ENCODE results near the gene ACAP2. TPM values are rescaled to one million over a fixed set of nuclear protein-coding genes. Genes with fewer than 3 reads are reported as not detected.

Gene ACAP2
- total RNA-seq, 3 donors from 2014 or later (not counting 1 experiment from before 2014, with no cell fraction given), result 103 to 132 (median 128) TPM

DNA sequence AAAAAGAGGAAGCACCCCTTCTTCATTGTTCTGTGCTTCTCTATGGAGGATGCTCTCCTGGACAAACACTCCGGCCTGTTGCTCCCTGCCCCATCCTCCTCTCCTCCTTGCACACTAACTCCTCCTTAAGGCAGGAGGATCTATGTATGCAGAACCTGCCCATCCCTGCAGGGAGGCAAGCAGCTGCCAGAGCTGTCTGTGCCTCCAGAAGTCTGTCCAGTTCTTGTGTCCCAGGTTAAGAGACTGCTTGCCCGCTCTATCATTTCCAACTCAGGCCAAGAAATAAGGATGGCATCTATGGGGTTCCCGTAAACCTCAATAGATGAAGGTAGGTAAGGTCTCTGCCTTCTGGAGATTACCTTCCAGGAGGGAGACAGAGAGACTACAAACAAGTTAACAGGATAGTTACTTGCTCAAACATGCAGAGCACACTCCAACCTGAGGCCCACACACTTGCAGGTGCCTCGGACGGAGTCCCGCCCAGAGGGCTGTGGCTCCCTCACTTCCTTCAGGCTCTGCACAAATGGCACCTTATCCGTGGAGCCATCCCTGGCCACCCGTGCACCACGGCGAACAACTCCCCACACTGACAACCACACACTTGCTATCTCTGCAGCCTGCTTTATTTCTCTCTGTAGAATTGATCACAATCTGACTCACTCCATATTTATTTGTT lies 178.8 kb downstream of the ACAP2 start:
- DNase-seq, result no peak
- no peak overlapping the region for H3K27ac Mint-ChIP-seq
- H3K4me3 Mint-ChIP-seq, result no peak overlapping the region
- Histone ChIP-seq H3K36me3 (ENCODE audit: control insufficient read depth, insufficient read depth, low read length) (no peaks in the 10 kb centered on the region), H3K27ac (ENCODE audit: low read length) (no peak overlapping the region), H3K4me1 (ENCODE audit: control insufficient read depth, insufficient read depth, low read length) (peaks cover 23% of the 10 kb centered on the region), H3K9me3 (ENCODE audit: control insufficient read depth, insufficient read depth, low read length) (no peaks in the 10 kb centered on the region), H3K4me3 (ENCODE audit: low read length) (no peak overlapping the region), H3K27me3 (ENCODE audit: control insufficient read depth, insufficient read depth, low read length) (no peaks in the 10 kb centered on the region)
- H3K27me3 Mint-ChIP-seq (ENCODE audit: low read depth in 2 of 2), result no peaks in the 10 kb centered on the region
- intact Hi-C loops (cut with micrococcal nuclease), result loop anchor here (10.0 kb wide), 2 partner anchors 259 to 779 kb away; partner anchors contain the start of gene ATP13A3
- no peaks in the 10 kb centered on the region for H3K9me3 Mint-ChIP-seq
- peaks cover 11 to 16% of the 10 kb centered on the region in 2 donors for H3K4me1 Mint-ChIP-seq
- no peaks in the 10 kb centered on the region for H3K36me3 Mint-ChIP-seq
- TF ChIP-seq, protein P1, sequence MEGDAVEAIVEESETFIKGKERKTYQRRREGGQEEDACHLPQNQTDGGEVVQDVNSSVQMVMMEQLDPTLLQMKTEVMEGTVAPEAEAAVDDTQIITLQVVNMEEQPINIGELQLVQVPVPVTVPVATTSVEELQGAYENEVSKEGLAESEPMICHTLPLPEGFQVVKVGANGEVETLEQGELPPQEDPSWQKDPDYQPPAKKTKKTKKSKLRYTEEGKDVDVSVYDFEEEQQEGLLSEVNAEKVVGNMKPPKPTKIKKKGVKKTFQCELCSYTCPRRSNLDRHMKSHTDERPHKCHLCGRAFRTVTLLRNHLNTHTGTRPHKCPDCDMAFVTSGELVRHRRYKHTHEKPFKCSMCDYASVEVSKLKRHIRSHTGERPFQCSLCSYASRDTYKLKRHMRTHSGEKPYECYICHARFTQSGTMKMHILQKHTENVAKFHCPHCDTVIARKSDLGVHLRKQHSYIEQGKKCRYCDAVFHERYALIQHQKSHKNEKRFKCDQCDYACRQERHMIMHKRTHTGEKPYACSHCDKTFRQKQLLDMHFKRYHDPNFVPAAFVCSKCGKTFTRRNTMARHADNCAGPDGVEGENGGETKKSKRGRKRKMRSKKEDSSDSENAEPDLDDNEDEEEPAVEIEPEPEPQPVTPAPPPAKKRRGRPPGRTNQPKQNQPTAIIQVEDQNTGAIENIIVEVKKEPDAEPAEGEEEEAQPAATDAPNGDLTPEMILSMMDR (IDR thresholded peaks at IDR 0.05), result no peak
- ATAC-seq, result no peak
- WGBS (ENCODE audit: insufficient coverage), result 87% methylated on average over 10 of the region's 10 CpGs

DNA sequence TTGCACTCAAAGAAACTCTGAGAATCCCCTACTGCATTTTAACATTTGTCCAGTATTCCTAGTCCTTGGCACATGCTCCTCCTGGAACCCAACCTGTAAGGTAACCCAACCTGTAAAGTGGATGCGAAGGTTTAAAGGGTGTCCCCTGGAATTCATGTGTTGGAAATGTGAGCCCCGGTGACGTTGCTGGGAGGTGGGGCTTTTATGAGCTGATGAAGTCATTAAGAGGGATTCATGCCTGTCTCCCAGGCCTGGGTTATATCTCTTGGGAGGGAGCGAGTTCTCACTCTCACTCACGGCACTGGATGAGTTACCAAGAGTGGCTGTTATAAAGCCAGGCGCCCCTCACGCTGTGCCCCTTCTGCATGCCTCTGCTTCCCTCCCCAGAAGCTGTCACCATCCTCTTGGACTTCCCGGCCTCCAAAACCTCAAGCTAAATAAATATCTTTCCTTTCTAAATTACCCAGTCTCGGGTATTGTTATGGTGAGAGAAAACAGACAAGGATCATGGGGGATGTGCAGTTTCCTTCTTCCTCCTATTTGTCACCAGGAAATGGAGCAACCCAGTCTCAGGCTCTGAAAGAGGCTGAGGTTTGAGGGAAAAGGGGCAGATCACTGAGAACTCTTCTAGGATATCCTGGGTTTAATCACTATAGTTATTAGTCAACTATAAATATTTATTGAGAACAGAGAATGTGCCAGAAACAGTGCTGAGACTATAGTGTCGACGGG lies 179.5 kb downstream of the ACAP2 start:
- DNase-seq (no peak), ATAC-seq (no peak)
- Histone ChIP-seq H3K4me3 (ENCODE audit: low read length) (no peak overlapping the region), H3K36me3 (ENCODE audit: control insufficient read depth, insufficient read depth, low read length) (no peaks in the 10 kb centered on the region), H3K4me1 (ENCODE audit: control insufficient read depth, insufficient read depth, low read length) (peaks cover 24% of the 10 kb centered on the region), H3K27me3 (ENCODE audit: control insufficient read depth, insufficient read depth, low read length) (no peaks in the 10 kb centered on the region), H3K27ac (ENCODE audit: low read length) (no peak overlapping the region), H3K9me3 (ENCODE audit: control insufficient read depth, insufficient read depth, low read length) (no peaks in the 10 kb centered on the region)
- Mint-ChIP-seq H3K36me3 (no peaks in the 10 kb centered on the region), H3K27me3 (ENCODE audit: low read depth in 2 of 2) (no peaks in the 10 kb centered on the region), H3K27ac (no peak overlapping the region), H3K4me1 (peaks cover 8 to 13% of the 10 kb centered on the region in 2 donors), H3K4me3 (no peak overlapping the region), H3K9me3 (no peaks in the 10 kb centered on the region)
- TF ChIP-seq, protein P1 (IDR thresholded peaks at IDR 0.05), result no peak
- intact Hi-C loops (cut with micrococcal nuclease), result loop anchor here (10.0 kb wide), 2 partner anchors 259 to 779 kb away; partner anchors contain the start of gene ATP13A3
- 94% methylated on average over 9 of the region's 11 CpGs for WGBS (ENCODE audit: insufficient coverage)

DNA sequence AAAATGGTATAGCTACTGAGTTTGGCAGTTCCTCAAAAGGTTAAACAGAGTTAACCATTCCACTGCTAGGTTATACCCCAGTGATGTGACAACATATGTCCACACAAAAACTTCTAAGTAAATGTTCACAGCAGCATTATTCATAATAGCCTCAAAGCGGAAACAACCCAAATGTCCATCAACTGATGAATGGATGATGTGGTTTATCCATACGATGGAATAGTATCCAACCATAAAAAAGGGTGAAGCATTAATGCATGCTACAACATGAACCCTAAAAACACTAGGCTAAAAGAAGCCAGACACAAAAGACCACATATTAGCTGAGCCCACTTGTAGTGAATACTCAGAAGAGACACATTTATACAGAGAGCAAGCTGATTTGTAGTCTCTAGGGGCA lies 180.9 kb downstream of the ACAP2 start:
- Histone ChIP-seq H3K36me3 (ENCODE audit: control insufficient read depth, insufficient read depth, low read length) (no peaks in the 10 kb centered on the region), H3K4me1 (ENCODE audit: control insufficient read depth, insufficient read depth, low read length) (peaks cover 25% of the 10 kb centered on the region), H3K9me3 (ENCODE audit: control insufficient read depth, insufficient read depth, low read length) (no peaks in the 10 kb centered on the region), H3K27ac (ENCODE audit: low read length) (no peak overlapping the region), H3K27me3 (ENCODE audit: control insufficient read depth, insufficient read depth, low read length) (no peaks in the 10 kb centered on the region), H3K4me3 (ENCODE audit: low read length) (no peak overlapping the region)
- intact Hi-C loops (cut with micrococcal nuclease), result loop anchor here (2.0 to 10.0 kb wide), 3 partner anchors 257 to 777 kb away; partner anchors contain the start of genes ATP13A3 and LSG1
- 100% methylated on average over 1 of the region's 2 CpGs for WGBS (ENCODE audit: insufficient coverage)
- no peaks in the 10 kb centered on the region for H3K9me3 Mint-ChIP-seq
- DNase-seq (no peak), ATAC-seq (no peak)
- no peak overlapping the region for H3K4me3 Mint-ChIP-seq
- no peaks in the 10 kb centered on the region for H3K27me3 Mint-ChIP-seq (ENCODE audit: low read depth in 2 of 2)
- TF ChIP-seq, protein P1 (IDR thresholded peaks at IDR 0.05), result no peak
- no peak overlapping the region for H3K27ac Mint-ChIP-seq
- no peaks in the 10 kb centered on the region for H3K36me3 Mint-ChIP-seq
- peaks cover 14 to 23% of the 10 kb centered on the region in 2 donors for H3K4me1 Mint-ChIP-seq
